ENCODE results near the gene SIAH2. TPM values are rescaled to one million over a fixed set of nuclear protein-coding genes. Genes with fewer than 3 reads are reported as not detected.

Gene SIAH2
- total and polyA plus RNA-seq, 9 of the 15 experiments (the other 6 are each of a cell fraction or from before 2014, with no cell fraction given): 4.8 to 39.0 (median 29.9) TPM

- TF ChIP-seq SRSF3 (IDR thresholded peaks at IDR 0.05; ENCODE audit: insufficient read depth, low read length): no peak
- 0 out of 2 replicates have a peak, but pooled peaks have one; percentile 20 for TF ChIP-seq MYBL2 (IDR thresholded peaks at IDR 0.05; ENCODE audit: low read depth)
- TF ChIP-seq MYBL2 (CRISPR knock-in tag; IDR thresholded peaks at IDR 0.05; ENCODE audit: borderline replicate concordance): no peak
- TF ChIP-seq ADNP (tag; IDR thresholded peaks at IDR 0.05): no peak
- no peak for TF ChIP-seq RBM15 (IDR thresholded peaks at IDR 0.05; ENCODE audit: insufficient read depth, low read length)
- TF ChIP-seq PHB2 (IDR thresholded peaks at IDR 0.05; ENCODE audit: low read depth): no peak
- no peak for TF ChIP-seq BDP1 (IDR thresholded peaks at IDR 0.05; ENCODE audit: insufficient read depth, insufficient read length)
- TF ChIP-seq MCM7 (IDR thresholded peaks at IDR 0.05): no peak
- no peak for TF ChIP-seq IRF1 (CRISPR knock-in tag; IDR thresholded peaks at IDR 0.05; ENCODE audit: borderline replicate concordance)
- peak; percentile 54 for TF ChIP-seq MGA (IDR thresholded peaks at IDR 0.05)
- no peak for TF ChIP-seq ZNF311 (CRISPR knock-in tag; IDR thresholded peaks at IDR 0.05)
- TF ChIP-seq USF1 (CRISPR knock-in tag; IDR thresholded peaks at IDR 0.05): no peak
- TF ChIP-seq DLX4 (CRISPR knock-in tag; IDR thresholded peaks at IDR 0.05): no peak
- TF ChIP-seq ZNF174 (CRISPR knock-in tag; IDR thresholded peaks at IDR 0.05): no peak
- TF ChIP-seq FOXJ3 (CRISPR knock-in tag; IDR thresholded peaks at IDR 0.05): peak; percentile 94
- TF ChIP-seq NFXL1 (CRISPR knock-in tag; IDR thresholded peaks at IDR 0.05): no peak
Measured at GRCh38 chr3:150703756-150704344, 59.1 kb downstream of the SIAH2 start, which contains the start of gene ERICH6 (continued).
